GM12878 (cell line): ENCODE results near the gene INPP4B. TPM values are rescaled to one million over a fixed set of nuclear protein-coding genes. Genes with fewer than 3 reads are reported as not detected.

Experiments used
- ATAC-seq: fragments of 200-7000 bp; cut with Tn5 transposase; 3 replicates; pipeline ENCODE4 v1.9.1; 2020; ENCODE audit warnings: mild to moderate bottlenecking, moderate library complexity
- BruUV-seq: library from RNA; stranded (reverse); fragments of 400-500 nt; replicated peaks from 2 replicates; lab custom pipeline; 2021; lab: Mats Ljungman, UMichigan
- CTCF ChIA-PET: fragments of 300-600 bp; sonication (Branson Sonifier 250); formaldehyde crosslinking; extraction: SDS; loops from one replicate; lab custom pipeline; 2021; ENCODE audit warnings: inconsistent platforms; lab: Yijun Ruan, JAX
- POLR2A ChIA-PET: fragments of 350-600 bp; formaldehyde crosslinking; extraction: SDS; loops from one replicate; lab custom pipeline; 2021; ENCODE audit warnings: inconsistent platforms; lab: Charles Lee
- RAD21 ChIA-PET: fragments of 300-600 bp; sonication (Branson Sonifier 250); formaldehyde crosslinking; loops from one replicate; lab custom pipeline; 2023; ENCODE audit warnings: antibody characterized with exemption; ENCODE audit not compliant: unreplicated experiment; lab: Charles Lee
- SMC1A ChIA-PET: fragments of 300-600 bp; sonication (Branson Sonifier 250); formaldehyde crosslinking; loops from one replicate; lab custom pipeline; 2023; ENCODE audit not compliant: unreplicated experiment, uncharacterized antibody; lab: Charles Lee
- DNase-seq: peaks from one replicate; pipeline ENCODE4 v3.0.0-alpha.2; 2011; ENCODE audit warnings: low read depth, low spot score
- FAIRE-seq: peaks from 3 replicates; lab custom pipeline; 2011; peaks lifted over from hg19 to GRCh38; lab: Jason Lieb, UNC
- H2AFZ ChIP-seq: 2 replicates; pipeline ENCODE4 v1.6.0; 2011; ENCODE audit warnings: low read depth, low read length, control low read depth; ENCODE audit not compliant: control insufficient read depth
- H3K27ac ChIP-seq: 2 replicates; pipeline ENCODE4 v1.5.1; 2011; ENCODE audit warnings: control low read depth; ENCODE audit not compliant: control insufficient read depth, insufficient read depth
- H3K27me3 ChIP-seq, 2 experiments: replicated peaks in 1 of 2; 2 replicates each; pipeline versions ENCODE4 v1.6.0 to v1.6.1; 2011; ENCODE audit warnings: low read length in 1 of 2; ENCODE audit not compliant: control insufficient read depth in 2 of 2, insufficient read depth in 2 of 2
- H3K36me3 ChIP-seq, 2 experiments: 2 replicates each; pipeline ENCODE4 v1.5.1; 2011; ENCODE audit warnings: low read length in 1 of 2; ENCODE audit not compliant: control insufficient read depth in 2 of 2, insufficient read depth in 2 of 2
- H3K4me1 ChIP-seq: 2 replicates; pipeline ENCODE4 v1.6.1; 2011; ENCODE audit warnings: mild to moderate bottlenecking, low read length, moderate library complexity, mixed read lengths; ENCODE audit not compliant: control insufficient read depth, insufficient read depth
- H3K4me2 ChIP-seq: 2 replicates; pipeline ENCODE4 v1.6.0; 2011; ENCODE audit warnings: control low read depth; ENCODE audit not compliant: control insufficient read depth, insufficient read depth
- H3K4me3 ChIP-seq: fragments of 200-600 bp; sonication (generic); 2 replicates; pipeline ENCODE4 v1.5.1; 2016
- H3K79me2 ChIP-seq: 2 replicates; pipeline ENCODE4 v1.6.0; 2011; ENCODE audit warnings: low read length; ENCODE audit not compliant: control insufficient read depth, insufficient read depth
- H3K9ac ChIP-seq: 2 replicates; pipeline ENCODE4 v1.8.0; 2011; ENCODE audit warnings: low read length, control low read depth, mixed read lengths; ENCODE audit not compliant: control insufficient read depth, insufficient read depth
- H3K9me3 ChIP-seq: replicated peaks from 3 replicates; pipeline ENCODE4 v1.5.1; 2011; ENCODE audit warnings: mild to moderate bottlenecking, low read length; ENCODE audit not compliant: control insufficient read depth, insufficient read depth
- H4K20me1 ChIP-seq: 2 replicates; pipeline ENCODE4 v1.6.0; 2011; ENCODE audit not compliant: control insufficient read depth, insufficient read depth
- ASH2L ChIP-seq: fragments of 300-600, 200-600 bp; sonication (generic); IDR thresholded peaks from 2 replicates; pipeline ENCODE4 v1.6.1; 2017; ENCODE audit warnings: low read depth, mild to moderate bottlenecking, borderline replicate concordance
- CUX1 ChIP-seq: IDR thresholded peaks from 2 replicates; pipeline ENCODE4 v1.6.1; 2012; ENCODE audit warnings: improper control_type of control experiment, low read depth, low read length; ENCODE audit not compliant: insufficient replicate concordance
- EP300 ChIP-seq, 2 experiments: fragments of 150-350 bp in 1 of 2; IDR thresholded peaks; 2 replicates each; pipeline ENCODE4 v1.6.1; 2011 to 2012; ENCODE audit warnings: low read depth in 2 of 2, low read length in 2 of 2, borderline replicate concordance in 1 of 2, improper control_type of control experiment in 1 of 2, inconsistent platforms in 1 of 2; ENCODE audit not compliant: control insufficient read depth in 1 of 2
- IKZF2 ChIP-seq, 2 experiments: fragments of 450-650 bp; IDR thresholded peaks; 2 replicates each; pipeline ENCODE4 v1.6.1; 2017; ENCODE audit warnings: mild to moderate bottlenecking in 2 of 2, moderate library complexity in 2 of 2
- MLLT1 ChIP-seq: fragments of 450-650 bp; IDR thresholded peaks from 2 replicates; pipeline ENCODE4 v1.6.1; 2016; ENCODE audit warnings: mild to moderate bottlenecking
- POLR2AphosphoS2 ChIP-seq: IDR thresholded peaks from 2 replicates; pipeline ENCODE4 v1.6.1; 2011; ENCODE audit warnings: low read depth, mild to moderate bottlenecking, low read length, improper control_type of control experiment, moderate library complexity
- RAD21 ChIP-seq: IDR thresholded peaks from 2 replicates; pipeline ENCODE4 v1.6.1; 2011; ENCODE audit warnings: mild to moderate bottlenecking, low read depth, low read length, moderate library complexity; ENCODE audit not compliant: insufficient read depth
- STAT3 ChIP-seq: IDR thresholded peaks from 2 replicates; pipeline ENCODE4 v1.6.1; 2011; ENCODE audit warnings: low read depth, low read length, improper control_type of control experiment
- WGBS: methylation state at CpG from one replicate; pipeline ENCODE4 v1.1.6; 2016; ENCODE audit warnings: low lambda C conversion rate; ENCODE audit not compliant: insufficient replicate concordance, insufficient coverage; ENCODE audit errors: missing lambda C conversion rate; 5-methylcytosine and 5-hydroxymethylcytosine counted together
- in situ Hi-C: fragments of 300-500 bp; cut with MboI; formaldehyde crosslinking; loops from 9 replicates; pipeline ENCODE4 v1.14.3; 2018; ENCODE audit warnings: mixed read lengths
- intact Hi-C: fragments of 100-400 bp; cut with micrococcal nuclease; formaldehyde crosslinking; loops from one replicate; pipeline ENCODE4 v1.14.2; 2022; ENCODE audit not compliant: unreplicated experiment
- polyA plus RNA-seq, 11 experiments: library from polyadenylated mRNA; depleted of rRNA in 4 of 11; unstranded in 6 of 11; stranded (reverse) in 5 of 11; fragments of >200 nt; fragmentation: Nextera tagmentation in 4 of 11; fragmentation: Illumina TruSeq in 1 of 11; extraction: Ambion mirVana in 4 of 11; extraction: Trizol in 1 of 11; gene quantifications; 1 replicate in 1 of 11; 2 replicates in 10 of 11; pipeline versions ENCODE4 v1.2.1 to v1.2.3, GENCODE V29; 2011 to 2016; ENCODE audit warnings: inconsistent platforms in 2 of 11, missing spikeins in 2 of 11, low read depth in 1 of 11
- total RNA-seq, 4 experiments: library from RNA; depleted of rRNA in 3 of 4; stranded (reverse); fragments of >200 nt in 3 of 4; fragmentation: Illumina TruSeq in 1 of 4; extraction: Trizol in 1 of 4; gene quantifications; 2 replicates each; pipeline versions ENCODE4 v1.2.1 to v1.2.3, GENCODE V29; 2013 to 2021

Gene INPP4B
- total and polyA plus RNA-seq, 10 of the 15 experiments (the other 5 are each of a cell fraction or from before 2014, with no cell fraction given): 0.53 to 11.2 (median 0.95) TPM

- Histone ChIP-seq H3K27ac (no peak overlapping the region), H2AFZ (no peak overlapping the region), H3K9ac (no peak overlapping the region), H3K36me3 (no peaks in the 10 kb centered on the region), H3K9me3 (no peaks in the 10 kb centered on the region), H3K27me3 (no peaks in the 10 kb centered on the region), H3K79me2 (no peaks in the 10 kb centered on the region), H4K20me1 (no peaks in the 10 kb centered on the region), H3K4me2 (no peak overlapping the region), H3K4me1 (no peaks in the 10 kb centered on the region), H3K4me3 (no peak overlapping the region)
- in situ Hi-C loops (no loop called here), intact Hi-C loops (no loop called here)
- 0% methylated on average over 1 of the region's 1 CpG for WGBS
- ATAC-seq: 0 out of 3 replicates have a peak, but pooled peaks have one; percentile 3
- no TSS peak for BruUV-seq
- TF ChIP-seq STAT3 (no peak), EP300 (IDR thresholded peaks at IDR 0.05; ENCODE audit: borderline replicate concordance in 1 of 2, control insufficient read depth in 1 of 2, low read depth in 2 of 2, low read length in 2 of 2) (no peak)
- ChIA-PET SMC1A (interaction anchor here (1.4 to 10.3 kb wide), 7 partner anchors 13 to 203 kb away, joined by 3 to 115 read pairs (median 6); no protein-coding TSS in a partner anchor), POLR2A (interaction anchor here (0.7 to 2.3 kb wide), 5 partner anchors 8 to 121 kb away, joined by 3 to 6 read pairs (median 3); no protein-coding TSS in a partner anchor), RAD21 (interaction anchor here (0.8 to 5.3 kb wide), 3 partner anchors 14 to 205 kb away, joined by 3 to 47 read pairs (median 4); no protein-coding TSS in a partner anchor), CTCF (interaction anchor here (0.6 to 2.1 kb wide), 7 partner anchors 11 to 201 kb away, joined by 3 to 8 read pairs (median 4); no protein-coding TSS in a partner anchor)
- DNase-seq: no peak
- no peak for FAIRE-seq
Measured at GRCh38 chr4:142556048-142556447, 290.1 kb downstream of the INPP4B start.

GRCh38 chr4:142554412-142554811 is 291.7 kb downstream of the INPP4B start:
- FAIRE-seq (no peak), DNase-seq (no peak), ATAC-seq (peak; percentile 73)
- Histone ChIP-seq H4K20me1 (no peaks in the 10 kb centered on the region), H3K9ac (no peak overlapping the region), H3K79me2 (no peaks in the 10 kb centered on the region), H3K4me2 (no peak overlapping the region), H3K4me3 (no peak overlapping the region), H3K4me1 (no peaks in the 10 kb centered on the region), H2AFZ (no peak overlapping the region), H3K27me3 (no peaks in the 10 kb centered on the region), H3K36me3 (no peaks in the 10 kb centered on the region), H3K27ac (no peak overlapping the region), H3K9me3 (no peaks in the 10 kb centered on the region)
- no TSS peak for BruUV-seq
- ChIA-PET SMC1A (interaction anchor here (0.6 to 10.3 kb wide), 17 partner anchors 9 to 422 kb away, joined by 3 to 115 read pairs (median 5); no protein-coding TSS in a partner anchor), POLR2A (interaction anchor here (0.6 to 2.8 kb wide), 7 partner anchors 8 to 210 kb away, joined by 3 to 7 read pairs (median 3); no protein-coding TSS in a partner anchor), CTCF (interaction anchor here (1.1 to 3.7 kb wide), 8 partner anchors 9 to 199 kb away, joined by 3 to 19 read pairs (median 6); no protein-coding TSS in a partner anchor), RAD21 (interaction anchor here (0.6 to 5.3 kb wide), 9 partner anchors 9 to 221 kb away, joined by 3 to 47 read pairs (median 4); no protein-coding TSS in a partner anchor)
- intact Hi-C loops: loop anchor here (5.0 kb wide), 1 partner anchor 152 kb away; no protein-coding TSS in a partner anchor
- in situ Hi-C loops: no loop called here
- 0% methylated on average over 1 of the region's 1 CpG for WGBS
- TF ChIP-seq ASH2L: no peak
- peak in 1 of 2 experiments; percentile 16; a peak in 1 of 4 replicates for TF ChIP-seq IKZF2 (IDR thresholded peaks at IDR 0.05)
- TF ChIP-seq POLR2AphosphoS2: no peak
- TF ChIP-seq RAD21: no peak
- TF ChIP-seq CUX1: no peak
- no peak for TF ChIP-seq MLLT1
